K562 (cell line): ENCODE data around the gene TADA1. TPM values are rescaled to one million over a fixed set of nuclear protein-coding genes. Genes with fewer than 3 reads are reported as not detected.

ENCODE experiments used
- PCBP2 ChIP-seq: fragments of 200-400 bp; formaldehyde crosslinking; IDR thresholded peaks from 2 replicates; pipeline ENCODE4 v1.6.1; 2018; ENCODE audit warnings: low read length, low read depth, mild to moderate bottlenecking, moderate library complexity; ENCODE audit not compliant: poor library complexity, severe bottlenecking
- ZNF830 ChIP-seq: fragments of 250-450 bp; sonication (Bioruptor Pico); IDR thresholded peaks from 2 replicates; pipeline ENCODE4 v1.5.0; 2021; ENCODE audit warnings: mild to moderate bottlenecking
- polyA plus RNA-seq, 8 experiments: library from polyadenylated mRNA; depleted of rRNA in 4 of 8; stranded (reverse) in 5 of 8; unstranded in 3 of 8; fragments of >200 nt; fragmentation: Nextera tagmentation in 2 of 8; fragmentation: Illumina TruSeq in 1 of 8; extraction: Ambion mirVana in 2 of 8; extraction: Trizol in 1 of 8; gene quantifications; 2 replicates each; pipeline versions ENCODE4 v1.2.1 to v1.2.3, GENCODE V29; 2011 to 2014; ENCODE audit warnings: inconsistent platforms in 1 of 8, missing spikeins in 1 of 8
- total RNA-seq, 7 experiments: library from RNA; depleted of rRNA in 6 of 7; stranded (reverse); fragments of >200 nt in 6 of 7; fragmentation: Illumina TruSeq in 2 of 7; extraction: Trizol in 2 of 7; gene quantifications; 2 replicates each; pipeline versions ENCODE4 v1.2.1 to v1.2.3, GENCODE V29; 2011 to 2021; ENCODE audit warnings: low replicate concordance in 1 of 7
- TF ChIP-seq, protein P1 (sequence below): fragments of 450-650 bp; IDR thresholded peaks from 2 replicates; pipeline ENCODE4 v1.6.1; 2016; ENCODE audit warnings: mild to moderate bottlenecking, moderate library complexity
- TF ChIP-seq, protein P2 (sequence below), 3 experiments: IDR thresholded peaks in 2 of 3; conservative IDR thresholded peaks in 1 of 3; 2 replicates each; pipeline ENCODE4 v1.5.1; 2011 to 2012; ENCODE audit warnings: low read length in 3 of 3, mild to moderate bottlenecking in 3 of 3, control low read depth in 2 of 3, improper control_type of control experiment in 1 of 3, inconsistent platforms in 1 of 3, low read depth in 1 of 3, mixed read lengths in 1 of 3, moderate library complexity in 1 of 3; ENCODE audit not compliant: insufficient read depth in 2 of 3

Gene TADA1
- total and polyA plus RNA-seq, 9 of the 15 experiments (the other 6 are each of a cell fraction or from before 2014, with no cell fraction given) = 15.9 to 76.5 (median 28.7) TPM

DNA sequence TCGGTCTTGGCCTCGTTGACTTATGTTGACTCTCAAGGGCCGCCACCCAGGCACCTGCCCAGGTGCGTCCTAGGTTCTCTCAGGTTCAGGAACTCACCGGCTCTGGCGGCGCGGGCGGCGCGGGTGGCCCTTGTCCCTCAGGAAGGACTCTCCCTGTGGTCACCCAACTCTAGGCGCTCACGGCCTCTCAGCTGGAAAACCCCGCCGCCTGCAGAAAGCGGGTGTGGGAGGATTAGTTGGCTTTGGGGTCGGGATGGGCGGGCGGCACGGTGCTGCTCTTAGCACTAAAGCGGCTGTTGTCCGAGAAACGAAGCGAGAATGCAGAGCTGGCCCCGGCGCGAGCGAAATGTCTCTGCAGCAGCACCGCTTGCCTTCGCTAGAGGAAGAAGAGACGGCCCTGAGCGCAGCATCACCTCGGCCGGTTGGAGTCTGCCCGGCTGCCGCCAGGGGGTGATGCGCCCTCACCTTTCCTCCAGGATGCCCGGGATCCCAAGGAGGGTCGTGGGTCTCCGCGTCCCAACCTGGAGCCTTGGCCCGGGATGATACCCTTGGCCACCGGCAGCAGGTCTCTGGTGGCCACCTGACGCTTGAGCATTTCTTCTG, 8.1 kb upstream of the TADA1 start (continued):
- TF ChIP-seq, protein P1, sequence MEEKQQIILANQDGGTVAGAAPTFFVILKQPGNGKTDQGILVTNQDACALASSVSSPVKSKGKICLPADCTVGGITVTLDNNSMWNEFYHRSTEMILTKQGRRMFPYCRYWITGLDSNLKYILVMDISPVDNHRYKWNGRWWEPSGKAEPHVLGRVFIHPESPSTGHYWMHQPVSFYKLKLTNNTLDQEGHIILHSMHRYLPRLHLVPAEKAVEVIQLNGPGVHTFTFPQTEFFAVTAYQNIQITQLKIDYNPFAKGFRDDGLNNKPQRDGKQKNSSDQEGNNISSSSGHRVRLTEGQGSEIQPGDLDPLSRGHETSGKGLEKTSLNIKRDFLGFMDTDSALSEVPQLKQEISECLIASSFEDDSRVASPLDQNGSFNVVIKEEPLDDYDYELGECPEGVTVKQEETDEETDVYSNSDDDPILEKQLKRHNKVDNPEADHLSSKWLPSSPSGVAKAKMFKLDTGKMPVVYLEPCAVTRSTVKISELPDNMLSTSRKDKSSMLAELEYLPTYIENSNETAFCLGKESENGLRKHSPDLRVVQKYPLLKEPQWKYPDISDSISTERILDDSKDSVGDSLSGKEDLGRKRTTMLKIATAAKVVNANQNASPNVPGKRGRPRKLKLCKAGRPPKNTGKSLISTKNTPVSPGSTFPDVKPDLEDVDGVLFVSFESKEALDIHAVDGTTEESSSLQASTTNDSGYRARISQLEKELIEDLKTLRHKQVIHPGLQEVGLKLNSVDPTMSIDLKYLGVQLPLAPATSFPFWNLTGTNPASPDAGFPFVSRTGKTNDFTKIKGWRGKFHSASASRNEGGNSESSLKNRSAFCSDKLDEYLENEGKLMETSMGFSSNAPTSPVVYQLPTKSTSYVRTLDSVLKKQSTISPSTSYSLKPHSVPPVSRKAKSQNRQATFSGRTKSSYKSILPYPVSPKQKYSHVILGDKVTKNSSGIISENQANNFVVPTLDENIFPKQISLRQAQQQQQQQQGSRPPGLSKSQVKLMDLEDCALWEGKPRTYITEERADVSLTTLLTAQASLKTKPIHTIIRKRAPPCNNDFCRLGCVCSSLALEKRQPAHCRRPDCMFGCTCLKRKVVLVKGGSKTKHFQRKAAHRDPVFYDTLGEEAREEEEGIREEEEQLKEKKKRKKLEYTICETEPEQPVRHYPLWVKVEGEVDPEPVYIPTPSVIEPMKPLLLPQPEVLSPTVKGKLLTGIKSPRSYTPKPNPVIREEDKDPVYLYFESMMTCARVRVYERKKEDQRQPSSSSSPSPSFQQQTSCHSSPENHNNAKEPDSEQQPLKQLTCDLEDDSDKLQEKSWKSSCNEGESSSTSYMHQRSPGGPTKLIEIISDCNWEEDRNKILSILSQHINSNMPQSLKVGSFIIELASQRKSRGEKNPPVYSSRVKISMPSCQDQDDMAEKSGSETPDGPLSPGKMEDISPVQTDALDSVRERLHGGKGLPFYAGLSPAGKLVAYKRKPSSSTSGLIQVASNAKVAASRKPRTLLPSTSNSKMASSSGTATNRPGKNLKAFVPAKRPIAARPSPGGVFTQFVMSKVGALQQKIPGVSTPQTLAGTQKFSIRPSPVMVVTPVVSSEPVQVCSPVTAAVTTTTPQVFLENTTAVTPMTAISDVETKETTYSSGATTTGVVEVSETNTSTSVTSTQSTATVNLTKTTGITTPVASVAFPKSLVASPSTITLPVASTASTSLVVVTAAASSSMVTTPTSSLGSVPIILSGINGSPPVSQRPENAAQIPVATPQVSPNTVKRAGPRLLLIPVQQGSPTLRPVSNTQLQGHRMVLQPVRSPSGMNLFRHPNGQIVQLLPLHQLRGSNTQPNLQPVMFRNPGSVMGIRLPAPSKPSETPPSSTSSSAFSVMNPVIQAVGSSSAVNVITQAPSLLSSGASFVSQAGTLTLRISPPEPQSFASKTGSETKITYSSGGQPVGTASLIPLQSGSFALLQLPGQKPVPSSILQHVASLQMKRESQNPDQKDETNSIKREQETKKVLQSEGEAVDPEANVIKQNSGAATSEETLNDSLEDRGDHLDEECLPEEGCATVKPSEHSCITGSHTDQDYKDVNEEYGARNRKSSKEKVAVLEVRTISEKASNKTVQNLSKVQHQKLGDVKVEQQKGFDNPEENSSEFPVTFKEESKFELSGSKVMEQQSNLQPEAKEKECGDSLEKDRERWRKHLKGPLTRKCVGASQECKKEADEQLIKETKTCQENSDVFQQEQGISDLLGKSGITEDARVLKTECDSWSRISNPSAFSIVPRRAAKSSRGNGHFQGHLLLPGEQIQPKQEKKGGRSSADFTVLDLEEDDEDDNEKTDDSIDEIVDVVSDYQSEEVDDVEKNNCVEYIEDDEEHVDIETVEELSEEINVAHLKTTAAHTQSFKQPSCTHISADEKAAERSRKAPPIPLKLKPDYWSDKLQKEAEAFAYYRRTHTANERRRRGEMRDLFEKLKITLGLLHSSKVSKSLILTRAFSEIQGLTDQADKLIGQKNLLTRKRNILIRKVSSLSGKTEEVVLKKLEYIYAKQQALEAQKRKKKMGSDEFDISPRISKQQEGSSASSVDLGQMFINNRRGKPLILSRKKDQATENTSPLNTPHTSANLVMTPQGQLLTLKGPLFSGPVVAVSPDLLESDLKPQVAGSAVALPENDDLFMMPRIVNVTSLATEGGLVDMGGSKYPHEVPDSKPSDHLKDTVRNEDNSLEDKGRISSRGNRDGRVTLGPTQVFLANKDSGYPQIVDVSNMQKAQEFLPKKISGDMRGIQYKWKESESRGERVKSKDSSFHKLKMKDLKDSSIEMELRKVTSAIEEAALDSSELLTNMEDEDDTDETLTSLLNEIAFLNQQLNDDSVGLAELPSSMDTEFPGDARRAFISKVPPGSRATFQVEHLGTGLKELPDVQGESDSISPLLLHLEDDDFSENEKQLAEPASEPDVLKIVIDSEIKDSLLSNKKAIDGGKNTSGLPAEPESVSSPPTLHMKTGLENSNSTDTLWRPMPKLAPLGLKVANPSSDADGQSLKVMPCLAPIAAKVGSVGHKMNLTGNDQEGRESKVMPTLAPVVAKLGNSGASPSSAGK = no peak
- TF ChIP-seq ZNF830 = no peak
- no peak for TF ChIP-seq PCBP2
- TF ChIP-seq, protein P2, sequence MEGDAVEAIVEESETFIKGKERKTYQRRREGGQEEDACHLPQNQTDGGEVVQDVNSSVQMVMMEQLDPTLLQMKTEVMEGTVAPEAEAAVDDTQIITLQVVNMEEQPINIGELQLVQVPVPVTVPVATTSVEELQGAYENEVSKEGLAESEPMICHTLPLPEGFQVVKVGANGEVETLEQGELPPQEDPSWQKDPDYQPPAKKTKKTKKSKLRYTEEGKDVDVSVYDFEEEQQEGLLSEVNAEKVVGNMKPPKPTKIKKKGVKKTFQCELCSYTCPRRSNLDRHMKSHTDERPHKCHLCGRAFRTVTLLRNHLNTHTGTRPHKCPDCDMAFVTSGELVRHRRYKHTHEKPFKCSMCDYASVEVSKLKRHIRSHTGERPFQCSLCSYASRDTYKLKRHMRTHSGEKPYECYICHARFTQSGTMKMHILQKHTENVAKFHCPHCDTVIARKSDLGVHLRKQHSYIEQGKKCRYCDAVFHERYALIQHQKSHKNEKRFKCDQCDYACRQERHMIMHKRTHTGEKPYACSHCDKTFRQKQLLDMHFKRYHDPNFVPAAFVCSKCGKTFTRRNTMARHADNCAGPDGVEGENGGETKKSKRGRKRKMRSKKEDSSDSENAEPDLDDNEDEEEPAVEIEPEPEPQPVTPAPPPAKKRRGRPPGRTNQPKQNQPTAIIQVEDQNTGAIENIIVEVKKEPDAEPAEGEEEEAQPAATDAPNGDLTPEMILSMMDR (IDR thresholded peaks at IDR 0.05 in 2 of 3, conservative IDR thresholded peaks at IDR 0.05 in 1 of 3; ENCODE audit: insufficient read depth in 2 of 3, low read depth in 1 of 3, low read length in 3 of 3) = peak; percentile 70 to 83 (median 73)
